ENCODE data around the gene SCEL. TPM values are rescaled to one million over a fixed set of nuclear protein-coding genes. Genes with fewer than 3 reads are reported as not detected.

The SCEL gene
- total RNA-seq, 4 donors from 2014 or later: 0.48 TPM; not detected in 3

GRCh38 chr13:77536358-77536757 lies 852 bp downstream of the SCEL start:
- Histone ChIP-seq H3K4me1 (no peaks in the 10 kb centered on the region), H3K9me3 (no peaks in the 10 kb centered on the region), H3K27me3 (peaks cover 0 to 4% of the 10 kb centered on the region in 2 donors), H3K36me3 (no peaks in the 10 kb centered on the region), H3K27ac (no peak overlapping the region), H3K4me3 (no peak overlapping the region)
- TF ChIP-seq POLR2A (IDR thresholded peaks at IDR 0.05): no peak
- TF ChIP-seq, protein P1, sequence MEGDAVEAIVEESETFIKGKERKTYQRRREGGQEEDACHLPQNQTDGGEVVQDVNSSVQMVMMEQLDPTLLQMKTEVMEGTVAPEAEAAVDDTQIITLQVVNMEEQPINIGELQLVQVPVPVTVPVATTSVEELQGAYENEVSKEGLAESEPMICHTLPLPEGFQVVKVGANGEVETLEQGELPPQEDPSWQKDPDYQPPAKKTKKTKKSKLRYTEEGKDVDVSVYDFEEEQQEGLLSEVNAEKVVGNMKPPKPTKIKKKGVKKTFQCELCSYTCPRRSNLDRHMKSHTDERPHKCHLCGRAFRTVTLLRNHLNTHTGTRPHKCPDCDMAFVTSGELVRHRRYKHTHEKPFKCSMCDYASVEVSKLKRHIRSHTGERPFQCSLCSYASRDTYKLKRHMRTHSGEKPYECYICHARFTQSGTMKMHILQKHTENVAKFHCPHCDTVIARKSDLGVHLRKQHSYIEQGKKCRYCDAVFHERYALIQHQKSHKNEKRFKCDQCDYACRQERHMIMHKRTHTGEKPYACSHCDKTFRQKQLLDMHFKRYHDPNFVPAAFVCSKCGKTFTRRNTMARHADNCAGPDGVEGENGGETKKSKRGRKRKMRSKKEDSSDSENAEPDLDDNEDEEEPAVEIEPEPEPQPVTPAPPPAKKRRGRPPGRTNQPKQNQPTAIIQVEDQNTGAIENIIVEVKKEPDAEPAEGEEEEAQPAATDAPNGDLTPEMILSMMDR (IDR thresholded peaks at IDR 0.05): no peak
- DNase-seq: no peak
- intact Hi-C loops (cut with DNase I; ENCODE audit: low total_unique reads): no loop called here

DNA sequence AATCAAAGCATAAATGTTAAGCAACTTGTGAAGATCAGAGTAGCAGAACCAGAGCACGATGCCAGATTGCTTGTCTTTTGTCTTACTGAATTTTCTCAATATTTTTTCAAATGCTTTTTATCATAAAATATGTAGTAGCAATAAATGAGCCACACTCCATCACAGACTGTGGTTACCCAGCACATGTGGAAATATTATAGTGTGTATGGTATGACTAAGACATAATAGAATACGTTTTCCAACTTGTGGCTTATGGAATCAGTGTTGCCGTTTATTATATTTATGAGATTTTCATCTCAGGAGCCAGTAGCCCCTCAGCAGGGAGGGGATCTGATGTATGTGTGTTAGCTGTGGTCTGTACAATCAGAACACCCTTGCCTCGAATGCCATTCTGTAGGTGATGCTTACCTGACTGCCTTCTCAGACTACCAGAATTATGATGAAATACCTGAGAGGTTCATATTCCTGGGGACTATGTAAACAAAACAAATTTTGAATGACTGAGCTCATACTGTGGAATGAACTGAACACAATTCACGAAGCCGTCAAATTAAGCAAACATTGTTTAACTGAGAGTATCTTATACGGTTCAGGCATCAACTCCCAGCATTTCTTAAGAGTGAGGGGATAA lies 1.9 kb downstream of the SCEL start:
- Histone ChIP-seq H3K27me3 (peaks cover 0 to 4% of the 10 kb centered on the region in 2 donors), H3K4me1 (no peaks in the 10 kb centered on the region), H3K4me3 (no peak overlapping the region), H3K9me3 (no peaks in the 10 kb centered on the region), H3K36me3 (no peaks in the 10 kb centered on the region), H3K27ac (no peak overlapping the region)
- no peak for DNase-seq
- no peak for TF ChIP-seq POLR2A (IDR thresholded peaks at IDR 0.05)
- TF ChIP-seq, protein P1 (IDR thresholded peaks at IDR 0.05): no peak
- intact Hi-C loops (cut with DNase I; ENCODE audit: low total_unique reads): no loop called here

DNA sequence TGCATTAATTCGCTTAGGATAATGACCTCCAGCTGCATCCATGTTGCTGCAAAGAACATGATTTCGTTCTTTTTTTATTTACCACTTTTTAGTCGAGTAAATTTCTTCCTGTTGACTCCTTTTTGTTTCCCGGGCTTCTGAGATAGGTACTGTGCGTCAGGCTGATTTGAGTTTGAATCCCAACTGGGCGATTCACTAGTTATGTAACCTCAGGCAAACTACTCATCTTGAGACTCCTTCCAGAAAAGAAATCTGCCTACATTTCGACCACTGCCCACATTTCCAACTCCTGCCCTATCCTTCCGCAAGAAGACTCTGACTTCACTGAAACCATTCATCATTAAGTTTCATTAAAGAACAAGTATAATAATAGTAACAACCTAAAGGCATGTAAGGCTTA lies 8.2 kb downstream of the SCEL start:
- no peak for TF ChIP-seq POLR2A (IDR thresholded peaks at IDR 0.05)
- TF ChIP-seq, protein P1 (IDR thresholded peaks at IDR 0.05): no peak

GRCh38 chr13:77544355-77544754 lies 8.8 kb downstream of the SCEL start:
- intact Hi-C loops (cut with DNase I; ENCODE audit: low total_unique reads): no loop called here
- no peak for TF ChIP-seq POLR2A (IDR thresholded peaks at IDR 0.05)
- TF ChIP-seq, protein P1 (IDR thresholded peaks at IDR 0.05): no peak
- no peaks in the 10 kb centered on the region for H3K36me3 ChIP-seq
- no peak overlapping the region for H3K27ac ChIP-seq
- no peaks in the 10 kb centered on the region for H3K9me3 ChIP-seq
- H3K4me1 ChIP-seq: no peaks in the 10 kb centered on the region
- no peak overlapping the region for H3K4me3 ChIP-seq
- no peaks in the 10 kb centered on the region for H3K27me3 ChIP-seq
- DNase-seq: peak; percentile 42 to 51

More for the DNA sequence above, 8.2 kb downstream of the SCEL start:
- H3K4me1 ChIP-seq: no peaks in the 10 kb centered on the region
- intact Hi-C loops (cut with DNase I; ENCODE audit: low total_unique reads): no loop called here
- H3K4me3 ChIP-seq: no peak overlapping the region
- no peak overlapping the region for H3K27ac ChIP-seq
- no peak for DNase-seq
- no peaks in the 10 kb centered on the region for H3K36me3 ChIP-seq
- H3K9me3 ChIP-seq: no peaks in the 10 kb centered on the region
- H3K27me3 ChIP-seq: no peaks in the 10 kb centered on the region

- no peaks in the 10 kb centered on the region for H3K4me1 ChIP-seq
- no peak overlapping the region for H3K27ac ChIP-seq
- intact Hi-C loops (cut with DNase I; ENCODE audit: low total_unique reads): no loop called here
These were observed 9.3 kb downstream of the SCEL start for GRCh38 chr13:77544758-77545338.

More at GRCh38 chr13:77544758-77545338, 9.3 kb downstream of the SCEL start:
- H3K27me3 ChIP-seq: no peaks in the 10 kb centered on the region
- no peaks in the 10 kb centered on the region for H3K9me3 ChIP-seq
- no peaks in the 10 kb centered on the region for H3K36me3 ChIP-seq
- no peak for DNase-seq
- no peak for TF ChIP-seq POLR2A (IDR thresholded peaks at IDR 0.05)
- TF ChIP-seq, protein P1 (IDR thresholded peaks at IDR 0.05): no peak
- no peak overlapping the region for H3K4me3 ChIP-seq
